ENCODE measurements around the gene ULK3.

- TF ChIP-seq POLR2A (IDR thresholded peaks at IDR 0.05), result no peak
- no peak for TF ChIP-seq CTCF (IDR thresholded peaks at IDR 0.05 in 8 of 11, conservative IDR thresholded peaks at IDR 0.05 in 3 of 11)
Observed at GRCh38 chr15:74845208-74845568, 2.2 kb upstream of the ULK3 start.

Measured in spleen (tissue), 7 donors.